GM12878 (cell line): ENCODE data around the gene TP73. TPM values are rescaled to one million over a fixed set of nuclear protein-coding genes. Genes with fewer than 3 reads are reported as not detected.

Source experiments
- EGR1 ChIP-seq, 2 experiments: IDR thresholded peaks; 1 replicate in 1 of 2; 2 replicates in 1 of 2; pipeline ENCODE4 v1.6.1; 2011 to 2012; ENCODE audit warnings: low read depth in 2 of 2, low read length in 2 of 2, borderline replicate concordance in 1 of 2, mild to moderate bottlenecking in 1 of 2, moderate library complexity in 1 of 2
- IRF4 ChIP-seq: IDR thresholded peaks from 2 replicates; pipeline ENCODE4 v1.6.1; 2011; ENCODE audit warnings: low read depth, low read length
- LARP7 ChIP-seq: fragments of 450-650 bp; IDR thresholded peaks from 2 replicates; pipeline ENCODE4 v1.6.1; 2017; ENCODE audit warnings: mild to moderate bottlenecking
- NFYB ChIP-seq: IDR thresholded peaks from 2 replicates; pipeline ENCODE4 v1.6.1; 2011; ENCODE audit warnings: low read depth, mild to moderate bottlenecking, low read length, improper control_type of control experiment, moderate library complexity; ENCODE audit not compliant: insufficient read depth
- PAX8 ChIP-seq: fragments of 450-650 bp; IDR thresholded peaks from 2 replicates; pipeline ENCODE4 v1.6.1; 2017; ENCODE audit warnings: mild to moderate bottlenecking, moderate library complexity
- RAD21 ChIP-seq: IDR thresholded peaks from 2 replicates; pipeline ENCODE4 v1.6.1; 2011; ENCODE audit warnings: mild to moderate bottlenecking, low read depth, low read length, moderate library complexity; ENCODE audit not compliant: insufficient read depth
- RAD51 ChIP-seq: fragments of 450-650 bp; IDR thresholded peaks from 2 replicates; pipeline ENCODE4 v1.6.1; 2016; ENCODE audit warnings: moderate library complexity, mild to moderate bottlenecking, inconsistent platforms
- RB1 ChIP-seq: fragments of 450-650 bp; formaldehyde crosslinking; IDR thresholded peaks from 2 replicates; pipeline ENCODE4 v1.6.1; 2017; ENCODE audit warnings: mild to moderate bottlenecking, borderline replicate concordance
- RUNX3 ChIP-seq: IDR thresholded peaks from 2 replicates; pipeline ENCODE4 v1.6.1; 2012; ENCODE audit warnings: low read length, inconsistent platforms
- SMARCA5 ChIP-seq: fragments of 450-650 bp; IDR thresholded peaks from 2 replicates; pipeline ENCODE4 v1.6.1; 2017; ENCODE audit warnings: mild to moderate bottlenecking
- SP1 ChIP-seq: IDR thresholded peaks from one replicate; pipeline ENCODE4 v1.6.1; 2011; ENCODE audit warnings: low read depth, low read length
- STAT3 ChIP-seq: IDR thresholded peaks from 2 replicates; pipeline ENCODE4 v1.6.1; 2011; ENCODE audit warnings: low read depth, low read length, improper control_type of control experiment
- YBX1 ChIP-seq: fragments of 450-650 bp; IDR thresholded peaks from 2 replicates; pipeline ENCODE4 v1.6.1; 2016; ENCODE audit warnings: antibody characterized with exemption
- polyA plus RNA-seq, 11 experiments: library from polyadenylated mRNA; depleted of rRNA in 4 of 11; unstranded in 6 of 11; stranded (reverse) in 5 of 11; fragments of >200 nt; fragmentation: Nextera tagmentation in 4 of 11; fragmentation: Illumina TruSeq in 1 of 11; extraction: Ambion mirVana in 4 of 11; extraction: Trizol in 1 of 11; gene quantifications; 1 replicate in 1 of 11; 2 replicates in 10 of 11; pipeline versions ENCODE4 v1.2.1 to v1.2.3, GENCODE V29; 2011 to 2016; ENCODE audit warnings: inconsistent platforms in 2 of 11, missing spikeins in 2 of 11, low read depth in 1 of 11
- total RNA-seq, 4 experiments: library from RNA; depleted of rRNA in 3 of 4; stranded (reverse); fragments of >200 nt in 3 of 4; fragmentation: Illumina TruSeq in 1 of 4; extraction: Trizol in 1 of 4; gene quantifications; 2 replicates each; pipeline versions ENCODE4 v1.2.1 to v1.2.3, GENCODE V29; 2013 to 2021
- TF ChIP-seq, protein P1 (sequence below): fragments of 450-650 bp; formaldehyde crosslinking; IDR thresholded peaks from 2 replicates; pipeline ENCODE4 v1.4.0; 2020; ENCODE audit warnings: mild to moderate bottlenecking, moderate library complexity
- TF ChIP-seq, protein P2 (sequence below): fragments of 150-350 bp; IDR thresholded peaks from 2 replicates; pipeline ENCODE4 v1.6.1; 2016; ENCODE audit warnings: low read depth, low read length
- TF ChIP-seq, protein P3 (sequence below): fragments of 450-650 bp; IDR thresholded peaks from 2 replicates; pipeline ENCODE4 v1.6.1; 2016; ENCODE audit warnings: mild to moderate bottlenecking, moderate library complexity, borderline replicate concordance

The TP73 gene
- total and polyA plus RNA-seq, 10 of the 15 experiments (the other 5 are each of a cell fraction or from before 2014, with no cell fraction given), result 0.08 to 54.2 (median 14.9) TPM

DNA sequence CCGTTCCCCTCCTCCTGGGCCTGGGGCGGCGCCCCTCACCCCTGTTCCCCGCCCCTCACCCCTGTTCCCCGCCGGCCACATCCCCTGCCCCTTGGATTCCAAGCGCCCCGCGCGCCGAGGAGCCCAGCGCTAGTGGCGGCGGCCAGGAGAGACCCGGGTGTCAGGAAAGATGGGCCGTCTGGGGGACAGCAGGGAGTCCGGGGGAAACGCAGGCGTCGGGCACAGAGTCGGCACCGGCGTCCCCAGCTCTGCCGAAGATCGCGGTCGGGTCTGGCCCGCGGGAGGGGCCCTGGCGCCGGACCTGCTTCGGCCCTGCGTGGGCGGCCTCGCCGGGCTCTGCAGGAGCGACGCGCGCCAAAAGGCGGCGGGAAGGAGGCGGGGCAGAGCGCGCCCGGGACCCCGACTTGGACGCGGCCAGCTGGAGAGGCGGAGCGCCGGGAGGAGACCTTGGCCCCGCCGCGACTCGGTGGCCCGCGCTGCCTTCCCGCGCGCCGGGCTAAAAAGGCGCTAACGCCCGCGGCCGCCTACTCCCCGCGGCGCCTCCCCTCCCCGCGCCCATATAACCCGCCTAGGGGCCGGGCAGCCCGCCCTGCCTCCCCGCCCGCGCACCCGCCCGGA is at the start of gene TP73 (continued):
- TF ChIP-seq, protein P1, sequence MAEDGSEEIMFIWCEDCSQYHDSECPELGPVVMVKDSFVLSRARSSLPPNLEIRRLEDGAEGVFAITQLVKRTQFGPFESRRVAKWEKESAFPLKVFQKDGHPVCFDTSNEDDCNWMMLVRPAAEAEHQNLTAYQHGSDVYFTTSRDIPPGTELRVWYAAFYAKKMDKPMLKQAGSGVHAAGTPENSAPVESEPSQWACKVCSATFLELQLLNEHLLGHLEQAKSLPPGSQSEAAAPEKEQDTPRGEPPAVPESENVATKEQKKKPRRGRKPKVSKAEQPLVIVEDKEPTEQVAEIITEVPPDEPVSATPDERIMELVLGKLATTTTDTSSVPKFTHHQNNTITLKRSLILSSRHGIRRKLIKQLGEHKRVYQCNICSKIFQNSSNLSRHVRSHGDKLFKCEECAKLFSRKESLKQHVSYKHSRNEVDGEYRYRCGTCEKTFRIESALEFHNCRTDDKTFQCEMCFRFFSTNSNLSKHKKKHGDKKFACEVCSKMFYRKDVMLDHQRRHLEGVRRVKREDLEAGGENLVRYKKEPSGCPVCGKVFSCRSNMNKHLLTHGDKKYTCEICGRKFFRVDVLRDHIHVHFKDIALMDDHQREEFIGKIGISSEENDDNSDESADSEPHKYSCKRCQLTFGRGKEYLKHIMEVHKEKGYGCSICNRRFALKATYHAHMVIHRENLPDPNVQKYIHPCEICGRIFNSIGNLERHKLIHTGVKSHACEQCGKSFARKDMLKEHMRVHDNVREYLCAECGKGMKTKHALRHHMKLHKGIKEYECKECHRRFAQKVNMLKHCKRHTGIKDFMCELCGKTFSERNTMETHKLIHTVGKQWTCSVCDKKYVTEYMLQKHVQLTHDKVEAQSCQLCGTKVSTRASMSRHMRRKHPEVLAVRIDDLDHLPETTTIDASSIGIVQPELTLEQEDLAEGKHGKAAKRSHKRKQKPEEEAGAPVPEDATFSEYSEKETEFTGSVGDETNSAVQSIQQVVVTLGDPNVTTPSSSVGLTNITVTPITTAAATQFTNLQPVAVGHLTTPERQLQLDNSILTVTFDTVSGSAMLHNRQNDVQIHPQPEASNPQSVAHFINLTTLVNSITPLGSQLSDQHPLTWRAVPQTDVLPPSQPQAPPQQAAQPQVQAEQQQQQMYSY (CRISPR knock-in tag), result no peak
- TF ChIP-seq, protein P2, sequence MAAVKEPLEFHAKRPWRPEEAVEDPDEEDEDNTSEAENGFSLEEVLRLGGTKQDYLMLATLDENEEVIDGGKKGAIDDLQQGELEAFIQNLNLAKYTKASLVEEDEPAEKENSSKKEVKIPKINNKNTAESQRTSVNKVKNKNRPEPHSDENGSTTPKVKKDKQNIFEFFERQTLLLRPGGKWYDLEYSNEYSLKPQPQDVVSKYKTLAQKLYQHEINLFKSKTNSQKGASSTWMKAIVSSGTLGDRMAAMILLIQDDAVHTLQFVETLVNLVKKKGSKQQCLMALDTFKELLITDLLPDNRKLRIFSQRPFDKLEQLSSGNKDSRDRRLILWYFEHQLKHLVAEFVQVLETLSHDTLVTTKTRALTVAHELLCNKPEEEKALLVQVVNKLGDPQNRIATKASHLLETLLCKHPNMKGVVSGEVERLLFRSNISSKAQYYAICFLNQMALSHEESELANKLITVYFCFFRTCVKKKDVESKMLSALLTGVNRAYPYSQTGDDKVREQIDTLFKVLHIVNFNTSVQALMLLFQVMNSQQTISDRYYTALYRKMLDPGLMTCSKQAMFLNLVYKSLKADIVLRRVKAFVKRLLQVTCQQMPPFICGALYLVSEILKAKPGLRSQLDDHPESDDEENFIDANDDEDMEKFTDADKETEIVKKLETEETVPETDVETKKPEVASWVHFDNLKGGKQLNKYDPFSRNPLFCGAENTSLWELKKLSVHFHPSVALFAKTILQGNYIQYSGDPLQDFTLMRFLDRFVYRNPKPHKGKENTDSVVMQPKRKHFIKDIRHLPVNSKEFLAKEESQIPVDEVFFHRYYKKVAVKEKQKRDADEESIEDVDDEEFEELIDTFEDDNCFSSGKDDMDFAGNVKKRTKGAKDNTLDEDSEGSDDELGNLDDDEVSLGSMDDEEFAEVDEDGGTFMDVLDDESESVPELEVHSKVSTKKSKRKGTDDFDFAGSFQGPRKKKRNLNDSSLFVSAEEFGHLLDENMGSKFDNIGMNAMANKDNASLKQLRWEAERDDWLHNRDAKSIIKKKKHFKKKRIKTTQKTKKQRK, result no peak
- TF ChIP-seq STAT3 (no peak), NFYB (no peak), SMARCA5 (0 out of 2 replicates have a peak, but pooled peaks have one; percentile 37), RAD21 (0 out of 2 replicates have a peak, but pooled peaks have one; percentile 2), PAX8 (no peak), RAD51 (no peak), SP1 (no peak), EGR1 (IDR thresholded peaks at IDR 0.05; ENCODE audit: borderline replicate concordance in 1 of 2, low read depth in 2 of 2, low read length in 2 of 2) (peak in 1 of 2 experiments; percentile 98; a peak in 2 of 3 replicates), LARP7 (peak; percentile 79), IRF4 (no peak), RUNX3 (peak; percentile 17; the same call in 1 of the 2 replicates), RB1 (peak; percentile 91; the same call in 1 of the 2 replicates), YBX1 (no peak)
- TF ChIP-seq, protein P3, sequence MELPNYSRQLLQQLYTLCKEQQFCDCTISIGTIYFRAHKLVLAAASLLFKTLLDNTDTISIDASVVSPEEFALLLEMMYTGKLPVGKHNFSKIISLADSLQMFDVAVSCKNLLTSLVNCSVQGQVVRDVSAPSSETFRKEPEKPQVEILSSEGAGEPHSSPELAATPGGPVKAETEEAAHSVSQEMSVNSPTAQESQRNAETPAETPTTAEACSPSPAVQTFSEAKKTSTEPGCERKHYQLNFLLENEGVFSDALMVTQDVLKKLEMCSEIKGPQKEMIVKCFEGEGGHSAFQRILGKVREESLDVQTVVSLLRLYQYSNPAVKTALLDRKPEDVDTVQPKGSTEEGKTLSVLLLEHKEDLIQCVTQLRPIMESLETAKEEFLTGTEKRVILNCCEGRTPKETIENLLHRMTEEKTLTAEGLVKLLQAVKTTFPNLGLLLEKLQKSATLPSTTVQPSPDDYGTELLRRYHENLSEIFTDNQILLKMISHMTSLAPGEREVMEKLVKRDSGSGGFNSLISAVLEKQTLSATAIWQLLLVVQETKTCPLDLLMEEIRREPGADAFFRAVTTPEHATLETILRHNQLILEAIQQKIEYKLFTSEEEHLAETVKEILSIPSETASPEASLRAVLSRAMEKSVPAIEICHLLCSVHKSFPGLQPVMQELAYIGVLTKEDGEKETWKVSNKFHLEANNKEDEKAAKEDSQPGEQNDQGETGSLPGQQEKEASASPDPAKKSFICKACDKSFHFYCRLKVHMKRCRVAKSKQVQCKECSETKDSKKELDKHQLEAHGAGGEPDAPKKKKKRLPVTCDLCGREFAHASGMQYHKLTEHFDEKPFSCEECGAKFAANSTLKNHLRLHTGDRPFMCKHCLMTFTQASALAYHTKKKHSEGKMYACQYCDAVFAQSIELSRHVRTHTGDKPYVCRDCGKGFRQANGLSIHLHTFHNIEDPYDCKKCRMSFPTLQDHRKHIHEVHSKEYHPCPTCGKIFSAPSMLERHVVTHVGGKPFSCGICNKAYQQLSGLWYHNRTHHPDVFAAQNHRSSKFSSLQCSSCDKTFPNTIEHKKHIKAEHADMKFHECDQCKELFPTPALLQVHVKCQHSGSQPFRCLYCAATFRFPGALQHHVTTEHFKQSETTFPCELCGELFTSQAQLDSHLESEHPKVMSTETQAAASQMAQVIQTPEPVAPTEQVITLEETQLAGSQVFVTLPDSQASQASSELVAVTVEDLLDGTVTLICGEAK, result no peak
